Activated CD8-positive, alpha-beta memory T cell treated with anti-CD3 and anti-CD28 coated beads for 36 hours (primary cell): ENCODE measurements around the gene TTYH1. TPM values are rescaled to one million over a fixed set of nuclear protein-coding genes. Genes with fewer than 3 reads are reported as not detected.
"Not testable (repeated sequence)": the region's sequence is repeated elsewhere in the genome, so short reads cannot be mapped to it uniquely, and the experiment has no call there.

Experiments
- CTCF ChIA-PET: fragments of 350-600 bp; sonication (Branson Sonifier 250); formaldehyde crosslinking; loops from one replicate; lab custom pipeline; 2021; ENCODE audit warnings: antibody characterized with exemption; lab: Charles Lee
- POLR2A ChIA-PET: fragments of 350-600 bp; sonication (Branson Sonifier 250); formaldehyde crosslinking; loops from one replicate; lab custom pipeline; 2021; ENCODE audit warnings: antibody characterized with exemption; lab: Charles Lee
- total RNA-seq, 2 experiments: library from RNA; stranded (reverse); gene quantifications; one replicate each; pipeline ENCODE4 v1.2.3, GENCODE V29; 2021

Gene TTYH1
- total RNA-seq, 2 experiments from 2014 or later: 0.21 TPM; not detected in 1

DNA sequence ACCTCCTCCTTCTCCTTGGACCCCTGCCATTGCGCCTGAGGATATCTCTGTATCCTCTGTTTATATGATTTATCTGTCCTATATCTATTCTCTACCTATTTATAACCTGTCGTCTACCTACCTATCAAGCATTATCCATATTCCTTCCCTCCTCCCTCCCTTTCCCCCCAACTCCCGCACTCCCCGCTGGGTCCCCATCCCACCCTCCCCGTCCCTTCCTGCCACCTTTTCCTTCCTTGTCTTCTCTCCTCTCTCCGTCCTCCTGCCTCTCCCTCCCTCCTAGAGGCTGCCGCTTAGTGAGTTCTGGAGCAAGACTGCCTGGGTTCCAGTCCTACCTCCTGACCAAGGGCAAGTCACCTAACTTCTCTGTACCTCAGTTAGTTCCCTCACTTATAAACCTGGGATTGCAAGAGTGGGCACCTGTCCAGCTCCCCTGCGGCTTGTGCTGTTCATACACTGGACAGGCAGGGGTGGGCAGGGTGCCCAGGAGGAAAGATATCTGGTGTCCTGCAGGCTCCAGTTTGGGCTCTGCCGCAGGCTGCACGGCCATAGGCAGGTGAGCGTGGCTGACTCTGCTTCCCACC, 16.1 kb downstream of the TTYH1 start:
- ChIA-PET POLR2A (no interaction called here), CTCF (interaction anchor here (0.6 kb wide), 1 partner anchor 110 kb away, joined by 5 read pairs; no protein-coding TSS in a partner anchor)

DNA sequence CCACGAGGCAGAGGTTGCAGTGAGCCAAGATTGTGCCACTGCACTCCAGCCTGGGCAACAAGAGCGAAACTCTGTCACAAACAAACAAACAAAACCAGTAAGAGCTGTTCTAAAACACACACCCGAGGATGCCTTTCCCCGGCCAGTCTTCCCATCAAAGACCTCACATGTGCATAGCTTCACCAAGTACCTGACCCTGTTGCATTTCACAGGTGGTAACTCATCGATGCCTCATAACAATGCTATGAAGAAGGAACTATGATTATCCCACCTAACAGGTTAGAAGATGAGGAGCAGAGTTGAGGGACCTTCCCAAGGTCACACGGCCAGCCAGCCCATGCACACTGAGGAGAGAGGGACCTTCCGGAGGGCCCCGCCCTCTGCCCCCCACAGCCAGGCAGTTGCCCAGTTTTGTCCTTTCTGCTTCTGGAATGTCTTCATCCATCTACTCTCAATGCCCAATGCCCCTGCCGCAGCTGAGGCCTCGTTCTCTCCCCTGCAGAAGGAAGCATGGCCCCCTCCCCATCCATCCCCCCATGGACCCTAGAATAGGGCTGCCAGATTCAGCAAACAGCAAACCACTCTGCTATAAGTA, 17.0 kb downstream of the TTYH1 start:
- ChIA-PET POLR2A (interaction anchor here (0.9 kb wide), 1 partner anchor 17 kb away, joined by 4 read pairs; the partner anchor contains the start of gene LENG8), CTCF (interaction anchor here (0.6 to 1.2 kb wide), 2 partner anchors 10 to 111 kb away, joined by 3 to 5 read pairs; no protein-coding TSS in a partner anchor)

DNA sequence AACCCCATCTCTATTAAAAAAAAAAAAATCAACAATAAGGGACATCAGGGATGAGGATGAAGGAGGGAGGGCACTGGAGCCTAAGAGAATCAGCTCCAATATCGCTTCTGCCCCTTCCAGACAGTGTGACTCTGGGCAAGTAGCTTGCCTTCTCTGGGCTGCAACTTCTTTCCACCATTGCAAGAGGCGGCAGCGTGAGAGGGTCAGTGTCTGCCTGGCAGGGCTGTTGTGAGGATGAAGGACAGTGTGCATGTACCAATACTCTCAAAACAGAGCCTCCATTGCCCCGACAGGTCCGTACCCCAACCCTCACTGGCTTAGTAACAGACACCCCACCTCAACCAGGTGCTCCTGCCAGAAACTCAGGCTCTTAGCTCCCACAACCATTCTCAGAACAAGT, 18.4 kb downstream of the TTYH1 start:
- CTCF ChIA-PET: interaction anchor here (0.6 to 0.8 kb wide), 3 partner anchors 11 to 46 kb away, joined by 3 to 5 read pairs (median 4); no protein-coding TSS in a partner anchor
- POLR2A ChIA-PET: interaction anchor here (1.3 kb wide), 1 partner anchor 18 kb away, joined by 4 read pairs; no protein-coding TSS in a partner anchor

DNA sequence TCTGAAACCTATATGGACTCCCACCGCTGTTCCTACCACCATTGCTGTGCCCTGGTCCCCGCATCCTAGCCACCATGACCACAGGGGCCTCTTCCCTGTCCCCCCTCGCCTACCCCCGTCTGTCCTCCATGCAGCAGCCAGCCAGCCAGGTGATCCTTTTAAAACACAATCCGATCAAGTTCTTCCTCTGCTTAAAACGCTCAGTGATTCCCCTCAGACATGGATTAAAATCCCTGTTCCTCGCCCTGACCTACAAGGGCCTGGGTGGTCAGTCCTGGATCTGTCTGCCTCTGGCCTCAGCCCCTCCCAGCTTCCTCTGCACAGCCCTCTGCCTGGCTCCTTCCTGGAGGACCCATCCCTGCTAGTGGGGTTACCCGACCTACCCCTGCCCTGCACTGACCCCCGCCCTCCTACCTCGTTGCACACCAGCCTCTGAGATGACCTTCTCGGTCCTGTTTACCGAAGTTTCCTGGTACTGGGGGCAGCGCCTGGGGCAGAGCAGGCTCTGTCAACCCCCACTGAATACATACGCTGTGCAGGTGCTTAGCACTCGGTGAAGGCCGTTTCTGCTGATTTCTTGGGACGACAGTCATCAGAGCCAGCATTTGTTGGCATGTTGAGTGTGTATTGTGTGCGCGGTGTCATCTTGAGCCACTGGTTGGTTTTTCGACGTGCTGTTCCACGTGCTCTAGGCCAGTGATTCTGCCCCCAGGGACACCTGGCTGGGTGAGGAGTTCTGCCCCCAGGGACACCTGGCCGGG, 19.0 kb downstream of the TTYH1 start:
- POLR2A ChIA-PET: interaction anchor here (1.3 kb wide), 1 partner anchor 18 kb away, joined by 4 read pairs; no protein-coding TSS in a partner anchor
- CTCF ChIA-PET: interaction anchor here (0.6 to 0.8 kb wide), 3 partner anchors 12 to 45 kb away, joined by 3 to 5 read pairs (median 4); no protein-coding TSS in a partner anchor

DNA sequence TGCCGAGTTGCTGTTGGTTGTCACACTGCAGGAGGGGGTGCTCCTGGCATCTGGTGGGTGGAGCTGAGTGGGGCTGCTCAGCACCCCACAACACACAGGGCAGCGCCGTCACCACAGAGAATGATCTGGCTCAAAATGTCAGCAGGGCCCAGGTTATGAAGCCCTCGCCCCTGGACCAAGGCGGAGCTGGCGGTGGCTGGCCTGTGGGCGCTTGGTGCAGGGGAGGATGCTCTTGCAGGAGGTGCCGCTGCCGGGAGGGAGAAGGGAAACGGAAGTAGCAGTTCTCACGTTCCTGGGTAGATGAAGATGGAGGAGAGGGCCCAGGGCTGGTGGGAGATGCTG, 19.6 kb downstream of the TTYH1 start:
- ChIA-PET POLR2A (no interaction called here), CTCF (no interaction called here)

DNA sequence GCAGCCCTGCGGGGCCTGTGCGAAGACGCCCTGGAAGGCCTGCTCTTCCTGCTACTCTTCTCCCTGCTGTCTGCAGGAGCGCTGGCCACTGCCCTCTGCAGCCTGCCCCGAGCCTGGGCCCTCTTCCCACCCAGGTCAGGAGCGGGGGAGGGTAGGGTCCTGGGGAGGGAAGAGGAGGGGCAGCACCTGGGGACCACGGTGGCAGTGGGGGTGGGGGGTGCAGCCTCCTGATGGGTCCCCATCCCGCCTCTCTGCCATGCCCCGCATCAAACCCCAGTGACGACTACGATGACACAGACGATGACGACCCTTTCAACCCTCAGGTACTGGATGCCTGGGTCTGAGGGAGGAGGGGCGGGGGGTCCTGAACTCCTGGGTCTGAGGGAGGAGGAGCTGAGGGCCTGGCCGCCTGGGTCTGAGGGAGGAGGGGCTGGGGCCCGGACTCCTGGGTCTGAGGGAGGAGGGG, 20.3 kb downstream of the TTYH1 start:
- POLR2A ChIA-PET: interaction anchor here (0.8 kb wide), 1 partner anchor 12 kb away, joined by 3 read pairs; no protein-coding TSS in a partner anchor
- CTCF ChIA-PET: interaction anchor here (1.3 kb wide), 1 partner anchor 20 kb away, joined by 3 read pairs; the partner anchor contains the start of gene TTYH1

DNA sequence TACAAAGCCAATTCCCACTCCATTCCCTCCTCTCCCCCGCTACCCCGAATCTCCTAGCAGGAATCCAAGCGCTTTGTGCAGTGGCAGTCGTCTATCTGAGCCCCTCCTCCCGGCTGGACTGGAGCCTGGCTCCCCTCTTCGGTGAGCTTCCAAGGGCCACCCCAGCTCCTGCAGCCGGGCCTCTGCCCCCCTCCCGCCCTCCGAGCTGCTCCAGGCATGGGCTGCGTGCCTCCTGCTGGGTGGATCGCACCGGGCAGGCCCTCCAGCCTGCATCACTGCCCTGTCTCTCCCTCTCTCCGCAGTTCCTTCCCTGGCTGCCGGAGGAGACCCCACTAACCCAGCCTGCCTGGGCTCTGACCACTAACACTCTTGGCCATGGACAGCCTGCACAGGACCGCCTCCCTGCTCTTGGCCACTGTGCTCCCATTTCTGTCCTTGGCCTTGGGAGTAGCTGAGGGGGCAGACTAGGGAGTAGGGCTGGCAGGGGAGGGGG, 20.8 kb downstream of the TTYH1 start:
- POLR2A ChIA-PET: interaction anchor here (0.8 kb wide), 1 partner anchor 12 kb away, joined by 3 read pairs; no protein-coding TSS in a partner anchor
- CTCF ChIA-PET: interaction anchor here (0.9 to 1.3 kb wide), 2 partner anchors 10 to 20 kb away, joined by 3 to 4 read pairs; partner anchors contain the start of gene TTYH1

DNA sequence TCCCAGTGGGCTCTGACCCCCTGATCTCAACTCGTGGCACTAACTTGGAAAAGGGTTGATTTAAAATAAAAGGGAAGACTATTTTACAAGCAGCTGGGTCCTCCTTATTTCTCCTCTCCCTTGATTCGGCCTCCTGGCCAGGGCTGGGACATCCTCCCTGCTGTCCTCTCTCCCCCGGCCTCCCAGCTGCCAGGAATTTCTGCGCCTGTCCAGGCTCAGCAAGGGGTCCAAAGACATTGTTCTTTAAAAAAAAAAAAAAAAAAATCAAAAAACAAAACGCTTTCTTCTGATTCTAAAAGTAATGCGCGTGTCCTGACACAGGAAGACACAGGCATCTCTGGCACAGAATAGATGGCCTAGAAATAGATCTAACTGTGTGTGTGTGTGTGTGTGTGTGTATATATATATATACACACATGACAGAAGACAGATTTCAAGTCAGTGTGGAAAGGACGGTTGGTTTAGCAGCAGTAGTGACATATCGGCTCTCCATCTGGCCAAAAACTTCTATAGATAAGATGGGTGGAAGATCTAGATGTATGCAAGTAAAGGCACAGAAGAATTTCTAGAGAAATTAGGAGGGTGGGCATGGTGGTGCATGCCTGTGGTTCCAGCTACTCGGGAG, 21.5 kb downstream of the TTYH1 start:
- POLR2A ChIA-PET: interaction anchor here (0.8 to 1.0 kb wide), 2 partner anchors 11 to 12 kb away, joined by 3 read pairs; partner anchors contain the start of gene LENG8
- CTCF ChIA-PET: interaction anchor here (0.9 to 1.3 kb wide), 3 partner anchors 9 to 46 kb away, joined by 3 to 4 read pairs (median 3); partner anchors contain the start of gene TTYH1

DNA sequence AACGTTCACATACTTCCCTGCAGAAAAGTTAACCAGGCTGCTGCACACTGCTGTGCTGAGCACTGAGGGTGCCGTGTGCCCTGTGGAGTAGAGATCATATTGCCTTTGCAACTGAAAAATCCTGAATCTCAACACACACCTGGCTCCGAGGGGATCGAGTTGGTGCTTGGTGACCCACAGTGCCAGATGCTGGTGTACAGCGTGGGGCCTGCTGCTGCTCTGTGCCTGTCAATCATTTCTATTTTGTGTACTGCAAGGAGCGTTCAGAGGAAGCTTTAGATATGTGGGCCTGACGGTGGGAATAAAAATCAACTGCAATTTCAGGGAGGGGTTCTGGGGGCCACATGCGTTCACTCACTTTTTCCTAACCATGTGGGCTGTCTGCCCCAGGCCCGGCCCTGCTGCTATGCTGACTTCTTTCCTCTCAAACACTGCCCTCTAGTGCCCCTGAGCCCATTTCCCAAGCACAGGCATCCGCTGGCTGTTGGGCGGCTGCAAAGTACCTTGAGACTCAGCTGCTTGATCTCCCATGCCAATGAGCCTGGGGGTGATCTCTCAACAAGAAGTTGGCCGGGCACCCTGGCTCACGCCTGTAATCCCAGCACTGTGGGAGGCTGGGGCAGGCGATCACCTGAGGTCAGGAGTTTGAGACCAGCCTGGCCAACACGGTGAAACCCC, 24.0 kb downstream of the TTYH1 start:
- CTCF ChIA-PET: interaction anchor here (1.1 to 1.2 kb wide), 3 partner anchors 9 to 49 kb away, joined by 3 to 4 read pairs (median 4); no protein-coding TSS in a partner anchor

DNA sequence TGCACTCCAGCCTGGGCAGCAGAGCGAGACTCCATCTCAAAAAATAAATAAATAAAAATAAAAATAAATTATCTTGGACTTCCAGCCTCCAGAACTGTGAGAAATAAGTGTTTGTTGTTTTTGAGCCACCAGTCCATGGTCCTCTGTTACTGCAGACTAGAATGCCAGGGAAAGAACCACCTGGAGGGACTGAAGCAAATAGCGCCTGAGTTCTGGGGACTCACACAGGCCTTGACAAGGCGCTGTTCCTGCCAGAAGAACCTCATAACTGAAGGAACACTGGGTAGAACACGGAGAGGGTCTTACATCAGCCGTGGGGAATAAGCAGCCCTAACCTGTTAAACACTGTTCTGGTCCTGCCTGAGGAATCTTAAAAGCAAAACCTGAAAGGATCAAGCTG, 25.4 kb downstream of the TTYH1 start:
- POLR2A ChIA-PET: no interaction called here
- CTCF ChIA-PET: interaction anchor here (1.2 kb wide), 1 partner anchor 17 kb away, joined by 3 read pairs; no protein-coding TSS in a partner anchor

More for the DNA sequence above, 24.0 kb downstream of the TTYH1 start:
- POLR2A ChIA-PET: interaction anchor here (0.8 kb wide), 1 partner anchor 12 kb away, joined by 3 read pairs; no protein-coding TSS in a partner anchor

DNA sequence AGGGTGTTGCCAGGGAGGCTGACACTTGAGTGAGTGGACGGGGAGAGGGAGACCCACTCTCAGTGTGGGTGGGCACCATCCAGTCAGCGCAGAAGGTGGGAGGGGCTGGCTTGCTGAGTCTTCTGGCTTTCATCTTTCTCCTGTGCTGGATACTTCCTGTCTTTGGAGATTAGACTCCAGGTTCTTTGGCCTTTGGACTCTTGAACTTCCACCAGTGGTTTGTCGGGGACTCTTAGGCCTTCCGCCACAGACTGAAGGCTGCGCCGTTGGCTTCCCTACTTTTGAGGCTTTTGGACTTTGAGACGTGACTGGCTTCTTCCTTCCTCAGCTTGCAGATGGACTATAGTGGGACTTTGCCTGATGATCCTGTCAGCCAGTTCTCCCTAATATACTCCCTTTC, 29.5 kb downstream of the TTYH1 start:
- ChIA-PET POLR2A (no interaction called here), CTCF (no interaction called here)

DNA sequence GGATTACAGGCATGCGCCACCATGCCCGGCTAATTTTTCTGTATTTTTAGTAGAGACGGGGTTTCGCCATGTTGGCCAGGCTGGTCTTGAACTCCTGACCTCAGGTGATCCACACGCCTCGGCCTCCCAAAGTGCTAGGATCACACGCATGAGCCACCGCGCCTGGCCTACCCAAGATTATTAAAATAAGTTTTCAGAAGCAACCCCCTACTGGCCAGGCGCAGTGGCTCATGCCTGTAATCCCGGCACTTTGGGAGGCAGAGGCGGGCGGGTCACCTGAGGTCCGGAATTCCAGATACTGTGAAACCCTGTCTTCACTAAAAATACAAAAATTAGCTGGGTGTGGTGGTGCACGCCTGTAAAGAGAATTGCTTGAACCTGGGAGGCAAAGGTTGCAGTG, 31.1 kb downstream of the TTYH1 start:
- POLR2A ChIA-PET: not testable (repeated sequence)

DNA sequence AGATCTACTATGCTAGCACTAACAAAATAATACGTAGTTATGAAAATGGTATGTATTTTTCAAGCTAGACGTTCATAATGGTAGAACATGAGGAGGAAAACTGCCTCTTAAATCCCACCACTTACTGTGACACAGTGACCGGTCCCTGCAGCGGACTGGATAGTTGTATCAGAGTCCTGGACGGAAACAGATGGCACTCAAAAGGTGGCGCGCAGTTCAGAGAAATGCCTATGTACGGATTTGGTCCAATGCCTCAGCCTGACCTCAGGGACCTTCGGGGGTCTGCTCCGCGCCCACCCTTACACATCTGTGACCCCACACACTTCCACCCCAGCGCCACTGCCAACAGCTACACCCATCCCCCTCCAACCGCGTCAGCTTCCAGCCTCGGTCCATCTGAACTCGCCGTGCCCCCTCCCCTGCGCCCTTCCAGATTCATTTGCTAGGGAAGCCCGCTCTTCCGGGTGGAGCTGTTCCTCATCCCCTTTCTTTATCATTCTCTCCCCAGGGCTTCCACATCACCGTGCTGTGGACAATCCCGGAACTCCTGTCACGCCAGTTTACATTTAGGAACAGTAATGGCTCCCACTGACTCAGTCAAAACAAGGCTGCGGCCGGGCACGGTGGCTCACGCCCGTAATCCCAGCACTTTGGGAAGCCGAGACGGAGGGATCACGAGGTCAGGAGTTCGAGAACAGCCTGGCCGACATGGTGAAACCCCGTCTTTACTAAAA, 32.9 kb downstream of the TTYH1 start:
- ChIA-PET CTCF (interaction anchor here (0.6 to 0.9 kb wide), 2 partner anchors 10 to 34 kb away, joined by 3 to 4 read pairs; no protein-coding TSS in a partner anchor), POLR2A (interaction anchor here (0.6 to 3.1 kb wide), 4 partner anchors 12 to 16 kb away, joined by 3 to 17 read pairs (median 5); partner anchors contain the start of gene LENG9)

More for the DNA sequence above, 31.1 kb downstream of the TTYH1 start:
- CTCF ChIA-PET: not testable (repeated sequence)

DNA sequence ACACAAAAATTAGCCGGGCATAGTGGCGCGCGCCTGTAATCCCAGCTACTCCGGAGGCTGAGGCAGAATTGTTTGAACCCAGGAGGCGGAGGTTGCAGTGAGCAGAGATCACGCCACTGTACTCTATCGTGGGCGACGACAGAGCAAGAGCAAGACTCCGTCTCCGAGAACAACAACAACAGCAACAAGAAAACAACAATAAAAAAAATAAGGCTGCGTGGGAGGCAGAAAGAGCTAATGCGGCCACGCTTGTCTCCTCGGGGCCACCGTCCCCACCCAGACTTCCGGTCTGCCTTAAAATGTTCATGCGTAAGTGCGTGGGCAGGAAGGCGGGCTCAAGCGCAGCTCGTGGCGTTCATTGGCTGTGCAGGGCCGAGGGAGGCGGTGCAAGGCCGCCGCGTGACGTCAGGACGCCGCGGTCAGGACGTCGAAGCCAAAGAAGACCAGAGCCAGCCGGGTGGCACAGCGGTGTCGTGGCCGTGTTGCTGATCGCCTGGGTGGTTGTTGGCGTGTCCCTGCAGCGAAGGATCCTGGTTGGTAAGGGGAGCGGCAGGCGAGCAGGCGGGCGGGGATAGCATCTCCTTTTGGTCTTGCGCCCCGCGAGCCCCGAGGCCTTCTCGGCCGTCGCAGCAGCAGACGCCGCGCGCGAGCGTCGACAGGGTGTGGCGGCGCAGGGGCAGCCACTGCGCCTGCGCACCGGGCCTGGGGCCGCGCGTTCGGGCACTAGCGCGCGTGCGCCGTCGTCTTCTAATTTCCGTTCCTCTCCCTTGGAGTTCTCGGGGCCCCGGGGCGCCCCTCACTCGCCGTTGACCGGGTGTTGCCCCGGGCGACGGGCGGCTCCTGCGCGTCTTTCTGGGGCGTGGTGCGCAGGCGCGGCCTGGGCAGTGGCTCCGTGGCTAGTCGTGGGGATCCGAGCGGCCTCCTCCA, 33.8 kb downstream of the TTYH1 start, which contains the start of gene LENG8:
Gene LENG8 (plus strand): TSS at position 426 of the 927 bp plus-strand sequence. CDS start 2,146 bp downstream, outside the sequence.
- ChIA-PET POLR2A (interaction anchor here (0.7 to 3.1 kb wide), 4 partner anchors 12 to 17 kb away, joined by 3 to 17 read pairs (median 5); partner anchors contain the start of gene LENG9), CTCF (interaction anchor here (0.6 kb wide), 1 partner anchor 33 kb away, joined by 3 read pairs; no protein-coding TSS in a partner anchor)

DNA sequence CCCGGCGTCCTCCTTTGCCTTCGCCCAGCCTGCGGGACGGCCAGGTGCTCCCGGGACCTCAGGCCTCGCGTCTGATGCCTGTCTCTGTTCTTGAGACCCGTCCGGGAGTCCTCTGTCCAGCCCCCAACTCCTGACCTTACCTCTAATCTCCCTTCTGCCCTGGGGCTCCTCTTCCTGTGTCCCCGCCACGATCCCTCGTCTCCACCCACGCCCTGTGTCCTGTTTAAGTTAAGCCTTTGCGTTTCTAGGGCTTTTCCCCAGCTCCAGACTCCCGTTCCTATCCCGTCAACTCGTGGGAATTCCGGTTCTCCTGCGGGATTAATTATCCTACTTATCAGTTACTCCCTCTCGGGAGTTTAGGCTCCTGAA, 34.4 kb downstream of the TTYH1 start:
- POLR2A ChIA-PET: interaction anchor here (3.1 kb wide), 1 partner anchor 11 kb away, joined by 17 read pairs; no protein-coding TSS in a partner anchor

More for the DNA sequence above, 34.4 kb downstream of the TTYH1 start:
- CTCF ChIA-PET: no interaction called here
